MM.1S (cell line): ENCODE measurements around the gene MAP3K13.
A peak's percentile ranks its signal among the peaks of the same experiment; 100 is the strongest.

ENCODE experiments used
- DNase-seq: peaks from one replicate; pipeline ENCODE4 v3.0.0-alpha.2; 2015
- H2AFZ ChIP-seq: fragments of 300-600 bp; sonication (generic); 2 replicates; pipeline ENCODE4 v1.6.0; 2016; ENCODE audit warnings: antibody characterized with exemption, low read length
- H3F3A ChIP-seq: fragments of 300-600 bp; sonication (generic); 2 replicates; pipeline ENCODE4 v1.6.1; 2016; ENCODE audit warnings: mild to moderate bottlenecking, antibody characterized with exemption, low read length, moderate library complexity, mixed read lengths; ENCODE audit not compliant: insufficient read depth
- H3K27ac ChIP-seq: fragments of 300-600 bp; sonication (generic); 2 replicates; pipeline ENCODE4 v1.5.1; 2016; ENCODE audit warnings: mild to moderate bottlenecking, low read length
- H3K27me3 ChIP-seq: fragments of 300-600 bp; sonication (generic); replicated peaks from 2 replicates; pipeline ENCODE4 v1.6.0; 2016; ENCODE audit warnings: low read length; ENCODE audit not compliant: insufficient read depth
- H3K36me3 ChIP-seq: fragments of 300-600 bp; sonication (generic); replicated peaks from 2 replicates; pipeline ENCODE4 v1.6.1; 2016; ENCODE audit warnings: mild to moderate bottlenecking, low read length, mixed read lengths; ENCODE audit not compliant: insufficient read depth
- H3K4me1 ChIP-seq: fragments of 300-600 bp; sonication (generic); 2 replicates; pipeline ENCODE4 v1.6.1; 2016; ENCODE audit warnings: low read length, mixed read lengths
- H3K4me2 ChIP-seq: fragments of 300-600 bp; sonication (generic); 2 replicates; pipeline ENCODE4 v1.6.0; 2016; ENCODE audit warnings: low read depth, low read length
- H3K4me3 ChIP-seq: fragments of 300-600 bp; sonication (generic); 2 replicates; pipeline ENCODE4 v1.5.1; 2016; ENCODE audit warnings: low read length, mixed read lengths
- H3K79me2 ChIP-seq: fragments of 300-600 bp; sonication (generic); 2 replicates; pipeline ENCODE4 v1.6.1; 2016; ENCODE audit warnings: mixed run types, low read length, mixed read lengths
- H3K9ac ChIP-seq: fragments of 300-600 bp; sonication (generic); 2 replicates; pipeline ENCODE4 v1.6.1; 2016; ENCODE audit warnings: low read length, mixed read lengths
- H3K9me2 ChIP-seq: fragments of 300-600 bp; sonication (generic); replicated peaks from 2 replicates; pipeline ENCODE4 v1.6.1; 2016; ENCODE audit warnings: mild to moderate bottlenecking, low read length, mixed read lengths; ENCODE audit not compliant: insufficient read depth
- H3K9me3 ChIP-seq: fragments of 300-600 bp; sonication (generic); replicated peaks from 2 replicates; pipeline ENCODE4 v1.6.1; 2016; ENCODE audit warnings: mild to moderate bottlenecking, low read length, mixed read lengths; ENCODE audit not compliant: insufficient read depth
- H4K20me1 ChIP-seq: fragments of 300-600 bp; sonication (generic); 2 replicates; pipeline ENCODE4 v1.6.1; 2016; ENCODE audit warnings: mild to moderate bottlenecking, low read length, moderate library complexity, mixed read lengths; ENCODE audit not compliant: insufficient read depth
- EZH2 ChIP-seq: fragments of 300-600 bp; sonication (generic); optimal IDR thresholded peaks from 2 replicates; pipeline ENCODE3; 2017; ENCODE audit warnings: low read depth, mild to moderate bottlenecking, antibody characterized with exemption, low read length, mixed read lengths
- EZH2phosphoT487 ChIP-seq: fragments of 300-600 bp; sonication (generic); IDR thresholded peaks from 2 replicates; pipeline ENCODE4 v1.6.1; 2018; ENCODE audit warnings: antibody characterized with exemption, low read length
- TF ChIP-seq, protein P1 (sequence below): fragments of 300-600 bp; sonication (generic); IDR thresholded peaks from 2 replicates; pipeline ENCODE4 v1.5.1; 2016; ENCODE audit warnings: antibody characterized with exemption, low read length, mixed read lengths

MAP3K13 gene, protein sequence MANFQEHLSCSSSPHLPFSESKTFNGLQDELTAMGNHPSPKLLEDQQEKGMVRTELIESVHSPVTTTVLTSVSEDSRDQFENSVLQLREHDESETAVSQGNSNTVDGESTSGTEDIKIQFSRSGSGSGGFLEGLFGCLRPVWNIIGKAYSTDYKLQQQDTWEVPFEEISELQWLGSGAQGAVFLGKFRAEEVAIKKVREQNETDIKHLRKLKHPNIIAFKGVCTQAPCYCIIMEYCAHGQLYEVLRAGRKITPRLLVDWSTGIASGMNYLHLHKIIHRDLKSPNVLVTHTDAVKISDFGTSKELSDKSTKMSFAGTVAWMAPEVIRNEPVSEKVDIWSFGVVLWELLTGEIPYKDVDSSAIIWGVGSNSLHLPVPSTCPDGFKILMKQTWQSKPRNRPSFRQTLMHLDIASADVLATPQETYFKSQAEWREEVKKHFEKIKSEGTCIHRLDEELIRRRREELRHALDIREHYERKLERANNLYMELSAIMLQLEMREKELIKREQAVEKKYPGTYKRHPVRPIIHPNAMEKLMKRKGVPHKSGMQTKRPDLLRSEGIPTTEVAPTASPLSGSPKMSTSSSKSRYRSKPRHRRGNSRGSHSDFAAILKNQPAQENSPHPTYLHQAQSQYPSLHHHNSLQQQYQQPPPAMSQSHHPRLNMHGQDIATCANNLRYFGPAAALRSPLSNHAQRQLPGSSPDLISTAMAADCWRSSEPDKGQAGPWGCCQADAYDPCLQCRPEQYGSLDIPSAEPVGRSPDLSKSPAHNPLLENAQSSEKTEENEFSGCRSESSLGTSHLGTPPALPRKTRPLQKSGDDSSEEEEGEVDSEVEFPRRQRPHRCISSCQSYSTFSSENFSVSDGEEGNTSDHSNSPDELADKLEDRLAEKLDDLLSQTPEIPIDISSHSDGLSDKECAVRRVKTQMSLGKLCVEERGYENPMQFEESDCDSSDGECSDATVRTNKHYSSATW

DNA sequence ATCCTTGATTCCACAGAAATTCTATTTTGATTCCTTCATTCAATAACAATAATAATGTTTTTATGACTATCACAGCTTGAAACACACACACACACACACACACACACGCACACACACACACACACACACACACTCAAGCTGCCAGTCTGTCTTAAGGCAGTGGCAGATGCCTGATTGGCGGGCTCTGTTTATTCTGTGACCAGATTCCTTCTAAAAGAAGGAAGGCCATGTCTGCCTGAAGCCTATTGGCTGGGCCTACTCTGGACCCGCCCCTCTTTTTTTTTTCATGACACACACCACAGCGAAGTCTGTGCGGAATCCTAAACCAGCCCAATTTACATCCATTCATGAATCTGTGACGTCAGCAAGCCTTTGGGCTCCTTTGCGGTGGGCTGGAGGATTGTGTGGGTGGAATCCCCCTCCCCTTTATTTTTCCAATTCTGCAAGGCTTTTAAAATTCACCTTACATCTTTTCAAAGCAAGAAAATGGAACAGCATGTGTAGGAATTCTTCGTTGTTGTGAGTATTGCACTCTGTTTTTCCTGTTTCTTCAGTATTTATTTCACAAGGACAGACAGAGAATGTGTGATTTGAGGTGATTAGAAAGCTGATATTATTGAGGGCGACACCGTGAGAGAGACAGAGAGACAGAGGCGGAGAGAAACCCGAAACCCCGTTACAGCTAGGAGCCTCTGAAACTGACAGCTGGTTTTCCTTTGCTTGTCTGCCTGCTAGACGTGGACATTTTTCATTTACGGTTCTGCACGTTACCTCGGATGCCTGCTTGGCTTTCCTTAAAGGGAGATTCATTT is at the start of gene MAP3K13:
MAP3K13 (plus strand) TSS at position 287 of the 812 bp plus-strand sequence. CDS start 65,446 bp downstream, outside the sequence.
- DNase-seq = peak; percentile 100
- peak within 1 kb of the TSS; percentile 76 for H3K9ac ChIP-seq
- H3K27me3 ChIP-seq = no peaks in the 10 kb centered on the region
- H4K20me1 ChIP-seq = no peaks in the 10 kb centered on the region
- H3K4me2 ChIP-seq = peak within 1 kb of the TSS; percentile 89
- no peaks in the 10 kb centered on the region for H3K36me3 ChIP-seq
- no peaks in the 10 kb centered on the region for H3K9me2 ChIP-seq
- H3K27ac ChIP-seq = peak within 1 kb of the TSS; percentile 87
- peaks cover 18% of the 10 kb centered on the region for H3K4me1 ChIP-seq
- peaks cover 33% of the 10 kb centered on the region for H3F3A ChIP-seq
- no peaks in the 10 kb centered on the region for H3K9me3 ChIP-seq
- H3K79me2 ChIP-seq = peaks cover 40% of the 10 kb centered on the region
- H3K4me3 ChIP-seq = peak within 1 kb of the TSS; percentile 72
- no peak for TF ChIP-seq EZH2
- TF ChIP-seq EZH2phosphoT487 = no peak
- TF ChIP-seq, protein P1, sequence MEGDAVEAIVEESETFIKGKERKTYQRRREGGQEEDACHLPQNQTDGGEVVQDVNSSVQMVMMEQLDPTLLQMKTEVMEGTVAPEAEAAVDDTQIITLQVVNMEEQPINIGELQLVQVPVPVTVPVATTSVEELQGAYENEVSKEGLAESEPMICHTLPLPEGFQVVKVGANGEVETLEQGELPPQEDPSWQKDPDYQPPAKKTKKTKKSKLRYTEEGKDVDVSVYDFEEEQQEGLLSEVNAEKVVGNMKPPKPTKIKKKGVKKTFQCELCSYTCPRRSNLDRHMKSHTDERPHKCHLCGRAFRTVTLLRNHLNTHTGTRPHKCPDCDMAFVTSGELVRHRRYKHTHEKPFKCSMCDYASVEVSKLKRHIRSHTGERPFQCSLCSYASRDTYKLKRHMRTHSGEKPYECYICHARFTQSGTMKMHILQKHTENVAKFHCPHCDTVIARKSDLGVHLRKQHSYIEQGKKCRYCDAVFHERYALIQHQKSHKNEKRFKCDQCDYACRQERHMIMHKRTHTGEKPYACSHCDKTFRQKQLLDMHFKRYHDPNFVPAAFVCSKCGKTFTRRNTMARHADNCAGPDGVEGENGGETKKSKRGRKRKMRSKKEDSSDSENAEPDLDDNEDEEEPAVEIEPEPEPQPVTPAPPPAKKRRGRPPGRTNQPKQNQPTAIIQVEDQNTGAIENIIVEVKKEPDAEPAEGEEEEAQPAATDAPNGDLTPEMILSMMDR = no peak
- peak within 1 kb of the TSS; percentile 52 for H2AFZ ChIP-seq

DNA sequence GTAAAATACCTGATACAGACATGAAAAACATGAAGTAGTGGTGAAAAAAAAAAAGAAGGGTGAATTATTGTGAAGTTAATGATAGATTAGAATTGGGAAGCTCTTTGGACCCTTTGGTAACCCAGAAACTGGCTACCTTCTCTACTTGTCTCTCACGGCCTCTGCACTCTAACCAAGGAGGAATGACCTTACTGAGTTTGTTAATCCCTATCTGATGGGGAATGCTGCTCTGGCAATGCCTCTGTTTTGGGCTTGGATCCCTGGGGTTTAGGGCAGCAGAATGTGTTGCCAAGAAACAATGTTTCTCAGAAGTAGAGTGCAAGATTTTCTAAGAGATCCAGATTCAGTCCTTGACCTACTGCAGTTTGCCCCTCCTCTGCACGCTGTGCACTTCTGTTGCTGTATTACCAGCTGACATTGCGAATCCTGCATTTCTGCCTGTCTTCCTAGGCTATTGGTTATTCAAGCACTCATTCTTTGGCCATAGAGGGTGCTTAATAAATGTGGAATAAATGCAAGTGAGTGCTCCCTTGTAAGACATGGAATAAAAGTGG is 49.2 kb upstream of the MAP3K13 start:
- TF ChIP-seq, protein P1 = no peak
- TF ChIP-seq EZH2 = no peak
- no peak for TF ChIP-seq EZH2phosphoT487
- no peak overlapping the region for H3K9ac ChIP-seq
- H3K9me2 ChIP-seq = no peaks in the 10 kb centered on the region
- no peaks in the 10 kb centered on the region for H3K27me3 ChIP-seq
- H3K36me3 ChIP-seq = no peaks in the 10 kb centered on the region
- DNase-seq = no peak
- H3K4me3 ChIP-seq = no peak overlapping the region
- H3F3A ChIP-seq = peaks cover 13% of the 10 kb centered on the region
- H3K4me1 ChIP-seq = peaks cover 20% of the 10 kb centered on the region
- H3K79me2 ChIP-seq = no peaks in the 10 kb centered on the region
- H4K20me1 ChIP-seq = no peaks in the 10 kb centered on the region
- H3K4me2 ChIP-seq = no peak overlapping the region
- H2AFZ ChIP-seq = no peak overlapping the region
- H3K9me3 ChIP-seq = no peaks in the 10 kb centered on the region
- H3K27ac ChIP-seq = no peak overlapping the region

DNA sequence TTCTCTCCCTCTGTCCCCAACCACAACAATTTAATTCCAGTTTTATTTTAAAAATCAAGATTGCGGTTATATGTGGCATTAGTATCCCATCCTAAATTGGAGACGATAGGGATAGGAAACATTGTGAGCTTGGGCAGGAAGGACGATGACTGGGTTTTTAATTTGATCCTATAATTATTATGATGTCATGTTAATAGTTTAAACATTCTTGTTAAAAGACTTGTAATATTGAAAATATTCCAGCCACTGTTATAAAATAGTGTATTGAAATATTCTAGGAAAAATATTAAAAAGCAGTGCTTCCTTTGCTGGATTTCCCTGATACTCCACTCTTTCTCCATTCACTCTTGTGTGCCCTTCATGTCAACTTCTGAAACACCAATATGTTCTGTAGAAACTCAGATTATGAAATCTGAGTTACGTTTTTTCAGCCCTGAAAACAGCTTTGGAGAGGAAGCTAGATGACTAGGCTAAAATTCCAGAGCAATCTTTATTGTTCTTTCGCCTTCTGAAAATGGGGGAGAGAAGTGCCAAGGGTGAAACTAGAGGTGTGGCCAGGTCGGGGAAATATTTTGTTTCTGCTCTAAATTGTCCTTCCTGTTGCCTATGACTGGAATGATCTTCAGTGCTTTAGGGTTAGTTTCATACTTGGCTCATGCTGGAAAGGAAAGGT is 46.1 kb upstream of the MAP3K13 start:
- peaks cover 15% of the 10 kb centered on the region for H3F3A ChIP-seq
- DNase-seq = peak; percentile 26
- peaks cover 22% of the 10 kb centered on the region for H3K4me1 ChIP-seq
- H3K9me2 ChIP-seq = no peaks in the 10 kb centered on the region
- H3K4me2 ChIP-seq = peak overlapping the region; percentile 76
- peak overlapping the region; percentile 32 for H2AFZ ChIP-seq
- H3K79me2 ChIP-seq = no peaks in the 10 kb centered on the region
- peak overlapping the region; percentile 28 for H3K9ac ChIP-seq
- H3K27ac ChIP-seq = peak overlapping the region; percentile 44; the same call in 1 of the 2 replicates
- H3K4me3 ChIP-seq = peak overlapping the region; percentile 33
- no peaks in the 10 kb centered on the region for H3K9me3 ChIP-seq
- no peaks in the 10 kb centered on the region for H4K20me1 ChIP-seq
- H3K27me3 ChIP-seq = no peaks in the 10 kb centered on the region
- no peaks in the 10 kb centered on the region for H3K36me3 ChIP-seq
- TF ChIP-seq EZH2 (no peak), EZH2phosphoT487 (no peak)
- TF ChIP-seq, protein P1 = no peak
